NCI-H526 (cell line): Measurements from ENCODE around the gene DEXI.
A peak's percentile ranks its signal among the peaks of the same experiment; 100 is the strongest.
"Not testable (repeated sequence)": the region's sequence is repeated elsewhere in the genome, so short reads cannot be mapped to it uniquely, and the experiment has no call there.

ENCODE experiments used
- DNase-seq, 2 experiments: peaks; one replicate each; lab custom pipeline; 2025; lab: John Stamatoyannopoulos, UW

Gene DEXI

GRCh38 chr16:10969615-10970014, 27.3 kb upstream of the DEXI start:
- DNase-seq = no peak

DNA sequence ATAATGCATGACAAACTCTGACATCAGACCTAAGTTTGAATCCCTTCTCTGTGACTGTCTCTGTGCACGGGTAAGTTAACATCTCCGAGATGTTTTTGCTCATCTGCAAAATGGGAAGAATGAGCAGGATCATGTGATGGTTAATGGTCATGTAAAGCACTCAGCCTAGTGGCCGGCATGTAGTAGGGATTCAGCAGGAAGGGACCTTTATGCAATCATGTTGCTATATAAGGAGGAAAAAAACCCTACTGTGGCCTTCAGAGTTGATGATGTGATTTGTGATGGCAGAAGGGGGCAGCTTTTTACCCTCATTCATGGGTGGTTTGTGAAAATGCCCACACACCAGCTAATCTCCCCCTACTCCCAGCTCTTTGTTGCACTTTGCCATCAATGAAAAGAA, 26.2 kb upstream of the DEXI start:
- no peak for DNase-seq

- no peak for DNase-seq
Measured at GRCh38 chr16:10967986-10968385, 25.7 kb upstream of the DEXI start.

GRCh38 chr16:10966559-10966958, 24.3 kb upstream of the DEXI start:
- DNase-seq = not testable (repeated sequence)

DNA sequence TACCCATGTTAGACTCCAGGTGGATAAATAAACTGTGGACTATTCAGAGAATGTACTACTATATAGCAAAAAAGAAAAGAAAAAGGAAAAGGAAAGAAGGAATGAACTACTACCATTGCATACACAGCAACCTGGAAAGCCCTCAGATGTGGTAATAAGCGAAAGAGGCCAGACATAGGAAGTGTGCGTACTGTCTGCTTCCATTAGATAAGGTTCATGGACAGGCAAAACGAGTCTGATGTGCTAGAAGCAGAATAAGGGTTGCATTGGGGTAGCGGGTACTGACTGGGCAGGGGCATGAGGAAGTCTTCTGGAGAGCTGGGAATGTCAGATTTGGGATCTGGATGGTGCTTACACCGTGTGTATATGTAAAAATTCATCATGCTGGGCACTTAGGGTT, 23.9 kb upstream of the DEXI start:
- DNase-seq = no peak

DNA sequence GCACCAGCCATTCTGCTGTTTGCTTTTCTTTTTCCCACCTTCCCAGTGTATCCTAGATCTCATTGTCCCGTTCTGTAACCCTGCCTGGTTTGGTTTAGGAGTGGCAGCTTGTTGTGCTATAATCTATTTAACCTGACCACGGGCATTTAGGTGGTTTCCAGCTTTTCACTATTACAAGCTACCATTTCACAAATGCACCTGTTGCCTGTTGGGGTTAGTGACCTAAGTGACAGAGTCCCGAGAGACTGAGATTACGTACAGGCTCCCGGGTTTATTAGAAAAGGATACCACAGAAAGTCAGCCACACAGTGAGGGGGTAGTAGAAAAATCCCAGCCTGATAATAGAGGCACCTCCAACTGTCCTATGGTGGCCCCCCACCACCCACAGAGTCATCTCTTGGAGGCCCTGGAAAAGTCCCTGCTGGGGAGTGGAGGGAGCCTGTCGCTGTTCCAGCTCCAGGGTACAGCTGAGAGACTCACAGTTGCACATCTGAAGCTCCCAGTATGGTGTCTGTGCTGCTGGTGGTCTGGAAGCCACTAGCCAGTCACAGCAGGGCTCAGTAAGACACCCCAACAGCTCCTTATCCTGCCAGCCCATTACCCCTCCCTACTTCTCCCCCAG, 23.3 kb upstream of the DEXI start:
- DNase-seq = no peak

- DNase-seq = no peak
Measured at GRCh38 chr16:10964891-10965326, 22.6 kb upstream of the DEXI start.

GRCh38 chr16:10964039-10964890, 22.0 kb upstream of the DEXI start:
- DNase-seq = peak; percentile 49 to 89

DNA sequence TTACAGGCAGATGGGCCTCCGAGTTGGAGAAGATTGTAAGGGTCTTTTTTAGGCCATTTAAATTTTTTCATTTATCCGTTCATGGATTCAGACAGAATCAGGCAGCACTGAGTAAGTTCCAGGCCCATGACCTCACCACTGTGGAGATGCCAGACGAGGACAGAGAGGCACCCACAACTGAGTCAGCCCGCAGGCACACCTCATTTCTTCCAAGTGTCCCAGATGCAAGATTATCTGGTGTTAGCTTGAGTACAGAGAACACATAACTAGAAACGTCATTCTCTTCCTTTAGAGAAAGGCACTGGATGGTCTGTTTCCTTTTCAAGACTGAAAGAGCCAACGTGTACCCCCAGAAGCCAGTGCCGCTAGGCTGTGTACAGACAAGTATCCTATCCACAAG, 19.0 kb upstream of the DEXI start:
- DNase-seq = no peak

- no peak for DNase-seq
Measured at GRCh38 chr16:10959161-10959560, 16.9 kb upstream of the DEXI start.

GRCh38 chr16:10957771-10958482, 15.7 kb upstream of the DEXI start:
- no peak for DNase-seq

GRCh38 chr16:10954903-10955302, 12.6 kb upstream of the DEXI start:
- DNase-seq = no peak

- DNase-seq = no peak
Measured at GRCh38 chr16:10951026-10951425, 8.8 kb upstream of the DEXI start.

DNA sequence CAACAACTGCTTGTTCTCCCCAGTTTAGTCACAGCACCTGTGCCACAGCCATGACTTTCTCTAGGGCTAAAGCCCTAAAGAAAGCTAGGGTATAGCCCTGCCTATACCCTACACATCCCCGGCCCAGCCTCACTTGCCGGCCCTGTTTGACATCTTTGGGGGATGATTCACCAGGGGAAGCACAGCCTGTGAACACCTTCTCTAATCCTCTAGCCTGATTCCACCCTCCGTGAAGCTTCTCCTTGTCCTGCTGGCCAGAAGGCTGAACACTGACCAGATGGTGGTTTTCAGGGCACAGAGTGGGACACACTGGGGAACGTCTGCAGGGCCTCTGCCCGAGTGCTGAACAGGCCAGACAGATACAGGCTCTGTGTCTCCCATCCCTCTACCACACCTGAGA, 8.1 kb upstream of the DEXI start:
- DNase-seq = no peak

DNA sequence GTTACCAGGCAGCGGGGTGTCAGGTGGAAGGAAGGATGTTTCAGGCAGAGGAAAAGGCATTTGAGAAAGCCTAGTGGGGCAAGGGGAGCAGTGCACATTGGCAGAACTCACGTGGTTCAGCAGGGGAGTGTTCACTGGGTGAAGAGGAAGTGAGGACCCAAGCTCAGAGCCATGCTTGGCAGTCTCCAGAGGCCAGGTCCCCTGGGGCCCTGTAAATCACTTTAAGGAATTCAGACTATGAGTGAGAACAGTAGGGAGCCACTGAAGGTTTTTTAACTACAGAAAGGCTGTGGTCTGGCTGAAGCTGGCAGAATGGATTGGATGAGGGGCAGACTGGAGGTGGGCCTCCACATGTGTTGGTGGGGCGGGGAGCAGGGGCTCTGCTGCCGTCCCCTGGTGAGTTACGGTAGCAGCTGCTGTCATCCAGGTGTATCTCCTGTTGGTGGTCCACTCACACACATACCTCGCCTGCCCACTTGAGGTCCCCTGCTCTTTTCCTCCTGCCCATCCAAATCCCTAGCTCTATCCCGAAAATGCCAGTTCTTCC, 7.2 kb upstream of the DEXI start:
- peak in 1 of 2 experiments; percentile 24 for DNase-seq

DNA sequence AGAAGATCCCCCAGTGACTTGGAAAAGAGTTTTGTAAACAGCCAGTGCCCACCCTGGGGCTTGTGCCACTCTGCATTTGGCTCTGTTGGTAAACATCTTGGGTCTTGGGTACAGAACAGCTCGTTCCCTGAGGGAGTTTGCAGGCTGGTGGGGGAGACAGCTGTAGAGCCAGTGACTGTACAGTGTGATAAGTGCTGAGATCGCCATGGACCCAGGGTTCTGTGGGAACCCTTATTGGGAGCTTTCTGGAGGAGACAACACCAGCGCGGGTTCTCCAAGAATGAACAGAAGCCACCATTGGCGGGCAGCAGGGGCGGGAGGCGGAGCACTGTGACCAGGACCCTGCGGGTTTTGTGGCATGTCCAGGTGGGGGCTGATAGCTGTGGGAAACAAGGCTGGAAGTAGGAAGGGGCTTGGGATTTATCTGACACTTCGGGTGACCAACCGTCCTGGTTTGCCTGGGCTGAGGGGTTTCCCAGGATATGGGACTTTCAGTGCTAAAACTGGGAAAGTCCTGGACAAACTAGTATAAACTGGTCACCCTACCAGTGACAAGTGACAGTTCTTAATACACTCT, 5.0 kb upstream of the DEXI start:
- no peak for DNase-seq

DNA sequence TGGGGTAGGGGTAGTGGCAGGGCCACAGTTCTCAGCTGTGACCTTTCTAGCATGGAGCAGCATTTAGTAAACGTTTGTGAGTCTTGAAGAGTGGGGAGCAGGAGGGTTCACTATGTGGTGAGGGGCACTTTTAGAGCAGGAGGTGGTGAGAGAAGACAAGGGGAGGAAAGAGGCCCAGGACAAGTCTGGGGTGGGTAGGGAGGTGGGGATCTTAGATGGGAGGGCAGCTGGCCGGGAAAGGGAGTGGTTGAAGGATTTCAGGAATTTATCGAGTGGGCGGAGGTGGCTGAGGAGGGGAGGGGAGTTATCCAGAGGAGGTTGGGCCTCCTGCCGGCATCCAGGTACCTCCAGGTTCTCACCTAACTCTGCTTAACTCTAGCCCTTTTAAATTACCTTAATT, 4.0 kb upstream of the DEXI start:
- no peak for DNase-seq

DNA sequence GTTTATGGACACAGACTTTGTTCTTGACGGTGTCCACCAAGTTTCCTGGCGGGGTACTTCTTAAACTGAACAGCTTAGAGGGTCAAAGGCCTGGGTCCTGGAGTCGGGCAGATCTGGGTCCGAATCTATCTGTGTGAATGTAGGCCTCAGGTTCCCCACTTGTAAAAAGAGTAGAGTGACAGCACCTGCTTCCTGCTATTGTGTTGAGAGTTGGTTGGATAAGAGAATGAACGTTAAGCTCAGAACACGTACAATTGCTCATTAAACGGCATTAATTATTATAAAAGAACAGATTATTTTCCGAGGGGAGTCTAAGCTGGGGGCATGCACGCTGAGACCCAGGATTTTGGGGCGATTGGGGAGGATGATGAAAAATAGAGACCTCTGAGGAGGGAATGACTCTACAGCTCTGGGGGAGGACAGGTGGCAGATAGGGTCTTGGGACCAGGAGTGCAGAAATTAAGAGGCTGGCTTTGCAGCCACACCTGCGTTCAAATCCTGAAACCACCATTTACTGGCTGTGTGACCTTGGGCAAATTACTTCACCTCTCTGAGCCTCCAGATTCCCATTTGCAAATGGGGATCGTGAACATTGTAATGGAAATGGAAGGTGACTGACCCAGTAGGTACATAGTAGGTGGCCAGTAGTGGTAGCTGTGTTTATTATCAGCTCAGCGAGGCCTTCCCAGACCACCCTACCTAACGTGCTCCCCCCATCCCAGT, 3.0 kb upstream of the DEXI start:
- peak in 1 of 2 experiments; percentile 49 for DNase-seq

- DNase-seq = peak; percentile 96 to 100
Measured at GRCh38 chr16:10944249-10945064, 2.2 kb upstream of the DEXI start, which contains the start of gene CLEC16A. TSS of gene CLEC16A (plus strand) at chr16:10944564. CDS start at chr16:10944718, 154 bp downstream.

DNA sequence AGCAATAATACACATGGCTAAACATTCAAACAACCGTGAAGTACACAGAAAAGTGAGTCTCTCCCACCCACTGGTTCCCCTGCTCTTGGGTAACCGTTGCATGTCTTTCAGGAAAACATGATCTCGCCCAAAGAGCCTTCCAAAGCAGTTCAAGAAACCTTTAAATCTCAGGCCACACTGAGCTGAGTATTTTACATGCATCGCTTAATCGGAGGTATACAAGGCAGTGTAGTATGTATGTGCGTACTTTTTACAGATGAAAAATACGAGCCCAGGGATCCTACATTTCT, 741 bp upstream of the DEXI start:
- no peak for DNase-seq

- DNase-seq = peak in 1 of 2 experiments; percentile 54
Measured at GRCh38 chr16:10941935-10942351, 325 bp downstream of the DEXI start.
